Measurements from ENCODE around the gene SHC1.
"Not testable (repeated sequence)": the region's sequence is repeated elsewhere in the genome, so short reads cannot be mapped to it uniquely, and the experiment has no call there.

Gene SHC1

DNA sequence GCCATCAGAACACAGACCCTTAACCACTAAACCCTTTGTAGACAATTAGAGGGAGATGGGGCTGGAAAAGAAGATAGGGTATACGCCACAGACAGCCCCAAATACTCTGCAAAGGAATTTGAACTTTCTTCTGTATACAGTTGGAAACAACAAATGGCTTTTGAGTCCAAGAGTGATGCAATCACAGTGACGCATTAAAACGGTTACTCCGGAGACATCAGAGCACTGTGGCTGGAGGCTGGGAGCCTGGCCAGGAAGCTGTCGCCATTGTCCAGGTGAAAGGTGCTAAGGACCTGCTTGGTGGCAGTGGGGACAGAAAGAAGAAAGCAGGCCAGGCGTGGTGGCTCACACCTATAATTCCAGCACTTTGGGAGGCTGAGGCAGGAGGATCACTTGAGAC is 16.8 kb upstream of the SHC1 start:
- H2AFZ ChIP-seq (ENCODE audit: low read depth) = no peak overlapping the region
- H3K36me3 ChIP-seq (ENCODE audit: insufficient read depth) = peaks cover 17% of the 10 kb centered on the region; the same call in 1 of the 2 replicates
- TF ChIP-seq, protein P1, sequence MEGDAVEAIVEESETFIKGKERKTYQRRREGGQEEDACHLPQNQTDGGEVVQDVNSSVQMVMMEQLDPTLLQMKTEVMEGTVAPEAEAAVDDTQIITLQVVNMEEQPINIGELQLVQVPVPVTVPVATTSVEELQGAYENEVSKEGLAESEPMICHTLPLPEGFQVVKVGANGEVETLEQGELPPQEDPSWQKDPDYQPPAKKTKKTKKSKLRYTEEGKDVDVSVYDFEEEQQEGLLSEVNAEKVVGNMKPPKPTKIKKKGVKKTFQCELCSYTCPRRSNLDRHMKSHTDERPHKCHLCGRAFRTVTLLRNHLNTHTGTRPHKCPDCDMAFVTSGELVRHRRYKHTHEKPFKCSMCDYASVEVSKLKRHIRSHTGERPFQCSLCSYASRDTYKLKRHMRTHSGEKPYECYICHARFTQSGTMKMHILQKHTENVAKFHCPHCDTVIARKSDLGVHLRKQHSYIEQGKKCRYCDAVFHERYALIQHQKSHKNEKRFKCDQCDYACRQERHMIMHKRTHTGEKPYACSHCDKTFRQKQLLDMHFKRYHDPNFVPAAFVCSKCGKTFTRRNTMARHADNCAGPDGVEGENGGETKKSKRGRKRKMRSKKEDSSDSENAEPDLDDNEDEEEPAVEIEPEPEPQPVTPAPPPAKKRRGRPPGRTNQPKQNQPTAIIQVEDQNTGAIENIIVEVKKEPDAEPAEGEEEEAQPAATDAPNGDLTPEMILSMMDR (conservative IDR thresholded peaks at IDR 0.05; ENCODE audit: low read depth, low read length) = no peak
- no peak overlapping the region for H3K4me3 ChIP-seq (IDR thresholded peaks at IDR 0.05; ENCODE audit: insufficient read depth, low read depth, low read length)
- no peak overlapping the region for H3K4me2 ChIP-seq
- peaks cover 23% of the 10 kb centered on the region for H3K4me1 ChIP-seq (ENCODE audit: low read depth, poor library complexity, severe bottlenecking)
- no peak overlapping the region for H3K9ac ChIP-seq
- H3K27me3 ChIP-seq (ENCODE audit: insufficient read depth, low read depth) = no peaks in the 10 kb centered on the region
- no peaks in the 10 kb centered on the region for H4K20me1 ChIP-seq (ENCODE audit: insufficient read depth)
- peaks cover 56% of the 10 kb centered on the region for H3K79me2 ChIP-seq (ENCODE audit: insufficient read depth, low read depth)
- H3K27ac ChIP-seq = no peak overlapping the region

DNA sequence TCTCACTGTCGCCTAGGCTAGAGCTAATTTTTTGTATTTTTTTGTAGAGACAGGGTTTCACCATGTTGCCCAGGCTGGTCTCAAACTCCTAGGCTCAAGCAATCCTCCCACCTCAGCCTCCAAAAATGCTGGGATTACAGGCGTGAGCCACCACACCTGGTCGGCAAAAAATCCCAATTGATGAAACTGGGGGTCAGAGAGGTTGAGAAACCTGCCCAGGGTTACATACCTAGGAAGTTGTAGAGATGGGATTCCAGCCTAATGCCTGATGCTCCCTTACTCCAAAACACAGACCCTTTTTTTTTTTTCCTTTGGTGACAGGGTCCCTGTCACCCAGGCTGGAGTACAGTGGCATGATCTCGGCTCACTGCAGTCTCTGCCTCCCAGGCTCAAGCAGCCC is 16.2 kb upstream of the SHC1 start:
- H3K4me3 ChIP-seq (IDR thresholded peaks at IDR 0.05; ENCODE audit: insufficient read depth, low read depth, low read length); H4K20me1 ChIP-seq (ENCODE audit: insufficient read depth); H3K27ac ChIP-seq; H3K4me2 ChIP-seq; H3K9ac ChIP-seq; H2AFZ ChIP-seq (ENCODE audit: low read depth); H3K27me3 ChIP-seq (ENCODE audit: insufficient read depth, low read depth): not testable (repeated sequence)
- Histone ChIP-seq H3K79me2 (ENCODE audit: insufficient read depth, low read depth) (peaks cover 58% of the 10 kb centered on the region), H3K4me1 (ENCODE audit: low read depth, poor library complexity, severe bottlenecking) (peaks cover 25% of the 10 kb centered on the region), H3K36me3 (ENCODE audit: insufficient read depth) (peaks cover 17% of the 10 kb centered on the region; the same call in 1 of the 2 replicates)

DNA sequence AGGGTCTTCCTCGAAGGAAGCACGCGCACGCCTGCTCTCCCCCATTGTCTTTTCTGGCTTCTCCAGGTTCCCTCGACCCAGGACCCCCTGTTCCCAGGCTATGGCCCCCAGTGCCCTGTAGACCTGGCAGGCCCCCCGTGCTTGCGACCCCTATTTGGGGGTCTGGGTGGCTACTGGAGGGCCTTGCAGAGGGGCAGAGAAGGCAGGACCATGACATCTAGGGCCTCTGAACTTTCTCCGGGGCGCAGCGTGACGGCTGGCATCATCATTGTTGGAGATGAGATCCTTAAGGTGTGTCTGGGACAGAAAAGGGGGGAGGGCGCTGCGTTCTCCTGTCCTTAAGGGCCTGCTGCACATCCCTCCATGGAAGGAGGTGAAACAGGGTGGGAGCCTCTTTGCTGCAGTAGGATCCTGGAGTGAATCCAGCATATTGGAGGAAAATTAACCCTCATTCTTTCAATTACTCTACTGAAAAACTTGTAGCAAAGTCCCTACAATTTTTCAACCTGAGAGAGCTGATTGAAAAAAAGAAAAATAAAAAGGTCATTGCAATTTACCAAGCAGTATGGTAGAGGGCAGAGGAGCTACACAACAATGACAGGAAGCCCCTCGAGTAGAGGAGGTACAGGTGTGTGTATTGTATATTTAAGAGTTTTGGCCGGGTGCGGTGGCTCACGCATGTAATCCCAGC is 13.4 kb upstream of the SHC1 start:
- Histone ChIP-seq H3K4me3 (IDR thresholded peaks at IDR 0.05; ENCODE audit: insufficient read depth, low read depth, low read length) (peak overlapping the region; percentile 98), H3K79me2 (ENCODE audit: insufficient read depth, low read depth) (peaks cover 85% of the 10 kb centered on the region), H3K9ac (peak overlapping the region; percentile 51), H3K27ac (peak overlapping the region; percentile 31), H2AFZ (ENCODE audit: low read depth) (peak overlapping the region; percentile 16; the same call in 1 of the 2 replicates), H3K4me2 (peak overlapping the region; percentile 99), H3K27me3 (ENCODE audit: insufficient read depth, low read depth) (no peaks in the 10 kb centered on the region), H3K36me3 (ENCODE audit: insufficient read depth) (peaks cover 21% of the 10 kb centered on the region; the same call in 1 of the 2 replicates), H4K20me1 (ENCODE audit: insufficient read depth) (no peaks in the 10 kb centered on the region), H3K4me1 (ENCODE audit: low read depth, poor library complexity, severe bottlenecking) (peaks cover 26% of the 10 kb centered on the region)
- TF ChIP-seq, protein P1 (conservative IDR thresholded peaks at IDR 0.05; ENCODE audit: low read depth, low read length) = no peak

DNA sequence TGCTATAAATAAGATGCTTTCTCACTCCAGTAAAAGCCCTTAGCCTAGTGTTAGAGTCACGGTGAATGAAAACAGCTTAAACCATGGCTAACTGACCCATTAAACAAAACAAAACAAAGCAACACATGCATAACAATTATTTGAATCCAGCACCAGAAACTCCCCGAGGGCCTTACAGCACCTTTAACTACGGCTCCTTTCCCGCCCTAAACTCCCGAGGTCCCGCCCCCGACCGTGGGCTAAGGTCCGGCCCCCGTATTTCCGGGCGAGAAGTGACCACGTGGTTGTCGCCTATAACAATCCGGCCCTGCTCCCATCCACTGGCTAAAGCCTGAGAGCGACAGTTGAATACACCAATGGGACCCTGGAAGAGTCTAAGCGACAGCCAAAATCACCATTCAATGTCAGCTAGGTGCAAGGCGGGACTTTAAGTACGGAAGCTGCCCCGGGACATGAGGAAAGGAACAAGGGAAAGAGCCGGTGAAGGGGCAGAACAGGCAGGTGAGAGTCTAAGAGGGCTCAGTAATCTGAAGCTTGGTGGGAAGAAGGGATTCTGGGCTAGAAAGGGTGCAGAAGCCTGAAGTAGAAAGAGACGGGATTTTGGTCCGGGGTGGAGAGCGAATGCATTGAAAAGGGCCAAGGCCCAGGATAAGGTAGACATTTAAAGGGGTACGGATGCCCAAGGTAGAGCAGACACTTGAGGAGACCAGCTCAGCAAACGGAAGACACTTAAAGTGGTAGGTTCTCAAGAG is 12.5 kb upstream of the SHC1 start, which contains the start of gene FLAD1:
Gene FLAD1 (plus strand): TSS at position 448 of the 752 bp plus-strand sequence. CDS start 351 bp downstream, outside the sequence.
- H3K36me3 ChIP-seq (ENCODE audit: insufficient read depth) = peaks cover 15% of the 10 kb centered on the region; the same call in 1 of the 2 replicates
- H2AFZ ChIP-seq (ENCODE audit: low read depth) = peak within 1 kb of the TSS; percentile 47
- peaks cover 81% of the 10 kb centered on the region for H3K79me2 ChIP-seq (ENCODE audit: insufficient read depth, low read depth)

More for the DNA sequence above, 12.5 kb upstream of the SHC1 start, which contains the start of gene FLAD1:
- Histone ChIP-seq H3K4me1 (ENCODE audit: low read depth, poor library complexity, severe bottlenecking) (peaks cover 28% of the 10 kb centered on the region), H4K20me1 (ENCODE audit: insufficient read depth) (no peaks in the 10 kb centered on the region), H3K27me3 (ENCODE audit: insufficient read depth, low read depth) (no peaks in the 10 kb centered on the region), H3K27ac (peak within 1 kb of the TSS; percentile 38), H3K4me3 (IDR thresholded peaks at IDR 0.05; ENCODE audit: insufficient read depth, low read depth, low read length) (peak within 1 kb of the TSS; percentile 98), H3K9ac (peak within 1 kb of the TSS; percentile 51), H3K4me2 (peak within 1 kb of the TSS; percentile 99)
- TF ChIP-seq, protein P1 (conservative IDR thresholded peaks at IDR 0.05; ENCODE audit: low read depth, low read length) = no peak
